HepG2 (cell line): ENCODE data around the gene CDH1. TPM values are rescaled to one million over a fixed set of nuclear protein-coding genes. Genes with fewer than 3 reads are reported as not detected.
A peak's percentile ranks its signal among the peaks of the same experiment; 100 is the strongest.

Experiments
- FOSL2 ChIP-seq: sonication (generic); formaldehyde crosslinking; IDR thresholded peaks from 2 replicates; pipeline ENCODE4 v1.4.0; 2020; ENCODE audit warnings: missing genetic modification reagents
- MAFK ChIP-seq, 2 experiments: IDR thresholded peaks in 1 of 2; conservative IDR thresholded peaks in 1 of 2; 2 replicates each; pipeline ENCODE4 v1.6.1; 2011; ENCODE audit warnings: improper control_type of control experiment in 2 of 2, low read length in 2 of 2
- NONO ChIP-seq, 2 experiments: fragments of 450-650 bp in 1 of 2; sonication (generic) in 1 of 2; formaldehyde crosslinking in 1 of 2; IDR thresholded peaks in 1 of 2; conservative IDR thresholded peaks in 1 of 2; 2 replicates each; pipeline versions ENCODE4 v1.6.1 to v1.8.0; 2017 to 2022; ENCODE audit warnings: mild to moderate bottlenecking in 1 of 2, missing genetic modification reagents in 1 of 2, moderate library complexity in 1 of 2
- PAX8 ChIP-seq: sonication (generic); formaldehyde crosslinking; IDR thresholded peaks from 2 replicates; pipeline ENCODE4 v1.8.0; 2022; ENCODE audit warnings: mild to moderate bottlenecking, missing genetic modification reagents, borderline replicate concordance
- RAD21 ChIP-seq: fragments of 450-650 bp; formaldehyde crosslinking; IDR thresholded peaks from 2 replicates; pipeline ENCODE4 v1.5.0; 2020; ENCODE audit warnings: mild to moderate bottlenecking
- SIX1 ChIP-seq: sonication (generic); formaldehyde crosslinking; IDR thresholded peaks from 2 replicates; pipeline ENCODE4 v1.4.0; 2020; ENCODE audit warnings: missing genetic modification reagents, borderline replicate concordance
- TOPORS ChIP-seq: sonication (generic); formaldehyde crosslinking; IDR thresholded peaks from 2 replicates; pipeline ENCODE4 v1.8.0; 2023; ENCODE audit warnings: mild to moderate bottlenecking, missing genetic modification reagents
- ZNF383 ChIP-seq: sonication (generic); formaldehyde crosslinking; IDR thresholded peaks from 2 replicates; pipeline ENCODE4 v1.4.0; 2020; ENCODE audit warnings: missing genetic modification reagents, mild to moderate bottlenecking, borderline replicate concordance
- ZNF501 ChIP-seq: sonication (generic); formaldehyde crosslinking; IDR thresholded peaks from 2 replicates; pipeline ENCODE4 v1.5.1; 2020; ENCODE audit warnings: mild to moderate bottlenecking, moderate library complexity, missing genetic modification reagents
- ZNF530 ChIP-seq: sonication (generic); formaldehyde crosslinking; IDR thresholded peaks from 2 replicates; pipeline ENCODE4 v1.5.0; 2020; ENCODE audit warnings: low read depth, mild to moderate bottlenecking, missing genetic modification reagents
- ZNF790 ChIP-seq: sonication (generic); formaldehyde crosslinking; IDR thresholded peaks from 2 replicates; pipeline ENCODE4 v1.8.0; 2022; ENCODE audit warnings: missing genetic modification reagents, mild to moderate bottlenecking, borderline replicate concordance
- polyA plus RNA-seq, 8 experiments: library from polyadenylated mRNA; depleted of rRNA in 3 of 8; stranded (reverse) in 7 of 8; unstranded in 1 of 8; fragments of >200 nt; fragmentation: Illumina TruSeq in 4 of 8; extraction: Trizol in 4 of 8; gene quantifications; 2 replicates each; pipeline versions ENCODE4 v1.2.1 to v1.2.3, GENCODE V29; 2011 to 2016; ENCODE audit warnings: low read depth in 4 of 8, missing spikeins in 1 of 8, mixed read lengths in 1 of 8; ENCODE audit not compliant: insufficient read depth in 1 of 8
- total RNA-seq, 5 experiments: library from RNA; depleted of rRNA; stranded (reverse); fragments of >200 nt; fragmentation: Illumina TruSeq; extraction: Trizol; gene quantifications; 2 replicates each; pipeline ENCODE4 v1.2.3, GENCODE V29; 2016; ENCODE audit warnings: low read depth in 1 of 5
- TF ChIP-seq, protein P1 (sequence below): sonication (generic); formaldehyde crosslinking; IDR thresholded peaks from 2 replicates; pipeline ENCODE4 v1.5.0; 2020; ENCODE audit warnings: mild to moderate bottlenecking, missing genetic modification reagents
- TF ChIP-seq, protein P2 (sequence below): IDR thresholded peaks from 2 replicates; pipeline ENCODE4 v1.6.1; 2016; ENCODE audit warnings: low read depth, borderline replicate concordance
- TF ChIP-seq, protein P3 (sequence below): sonication (generic); formaldehyde crosslinking; IDR thresholded peaks from 2 replicates; pipeline ENCODE4 v1.4.0; 2020; ENCODE audit warnings: mild to moderate bottlenecking, missing genetic modification reagents
- TF ChIP-seq, protein P4 (sequence below), 2 experiments: sonication (generic) in 1 of 2; formaldehyde crosslinking in 1 of 2; IDR thresholded peaks; 2 replicates each; pipeline versions ENCODE4 v1.5.1 to v1.6.1; 2011 to 2020; ENCODE audit warnings: borderline replicate concordance in 1 of 2, low read depth in 1 of 2, low read length in 1 of 2, mild to moderate bottlenecking in 1 of 2, missing genetic modification reagents in 1 of 2, moderate library complexity in 1 of 2
- TF ChIP-seq, protein P5 (sequence below): sonication (generic); formaldehyde crosslinking; IDR thresholded peaks from 2 replicates; pipeline ENCODE4 v1.4.0; 2020; ENCODE audit warnings: missing genetic modification reagents, low read depth, mild to moderate bottlenecking, borderline replicate concordance
- TF ChIP-seq, protein P6 (sequence below): sonication (generic); formaldehyde crosslinking; IDR thresholded peaks from 2 replicates; pipeline ENCODE4 v1.8.0; 2022; ENCODE audit warnings: missing genetic modification reagents, mild to moderate bottlenecking, inconsistent platforms, borderline replicate concordance

Gene CDH1
- total and polyA plus RNA-seq, 2 of the 13 experiments (the other 11 are each of a cell fraction or from before 2014, with no cell fraction given): 0.95 to 9.8 TPM

DNA sequence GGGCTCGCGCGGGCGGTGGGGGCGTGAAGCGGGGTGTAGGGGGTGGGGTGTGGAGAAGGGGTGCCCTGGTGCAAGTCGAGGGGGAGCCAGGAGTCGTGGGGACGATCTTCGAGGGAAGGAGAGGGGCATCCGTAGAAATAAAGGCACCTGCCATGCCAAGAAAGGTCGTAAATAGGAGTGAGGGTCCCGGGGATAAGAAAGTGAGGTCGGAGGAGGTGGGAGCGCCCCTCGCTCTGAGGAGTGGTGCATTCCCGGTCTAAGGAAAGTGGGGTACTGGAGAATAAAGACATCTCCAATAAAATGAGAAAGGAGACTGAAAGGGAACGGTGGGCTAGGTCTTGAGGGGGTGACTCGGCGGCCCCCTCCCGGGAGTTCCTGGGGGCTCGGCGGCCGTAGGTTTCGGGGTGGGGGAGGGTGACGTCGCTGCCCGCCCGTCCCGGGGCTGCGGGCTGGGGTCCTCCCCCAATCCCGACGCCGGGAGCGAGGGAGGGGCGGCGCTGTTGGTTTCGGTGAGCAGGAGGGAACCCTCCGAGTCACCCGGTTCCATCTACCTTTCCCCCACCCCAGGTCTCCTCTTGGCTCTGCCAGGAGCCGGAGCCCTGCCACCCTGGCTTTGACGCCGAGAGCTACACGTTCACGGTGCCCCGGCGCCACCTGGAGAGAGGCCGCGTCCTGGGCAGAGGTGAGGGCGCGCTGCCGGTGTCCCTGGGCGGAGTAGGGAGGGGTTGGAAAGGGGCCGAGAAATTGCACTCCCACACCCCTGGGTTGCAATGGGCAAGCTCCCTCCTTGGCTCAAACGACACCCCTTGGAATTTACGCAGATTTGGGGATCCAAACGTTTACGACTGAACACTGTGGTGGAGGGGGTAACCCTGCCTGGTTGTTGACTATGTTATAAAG, 888 bp downstream of the CDH1 start (continued):
- TF ChIP-seq, protein P1, sequence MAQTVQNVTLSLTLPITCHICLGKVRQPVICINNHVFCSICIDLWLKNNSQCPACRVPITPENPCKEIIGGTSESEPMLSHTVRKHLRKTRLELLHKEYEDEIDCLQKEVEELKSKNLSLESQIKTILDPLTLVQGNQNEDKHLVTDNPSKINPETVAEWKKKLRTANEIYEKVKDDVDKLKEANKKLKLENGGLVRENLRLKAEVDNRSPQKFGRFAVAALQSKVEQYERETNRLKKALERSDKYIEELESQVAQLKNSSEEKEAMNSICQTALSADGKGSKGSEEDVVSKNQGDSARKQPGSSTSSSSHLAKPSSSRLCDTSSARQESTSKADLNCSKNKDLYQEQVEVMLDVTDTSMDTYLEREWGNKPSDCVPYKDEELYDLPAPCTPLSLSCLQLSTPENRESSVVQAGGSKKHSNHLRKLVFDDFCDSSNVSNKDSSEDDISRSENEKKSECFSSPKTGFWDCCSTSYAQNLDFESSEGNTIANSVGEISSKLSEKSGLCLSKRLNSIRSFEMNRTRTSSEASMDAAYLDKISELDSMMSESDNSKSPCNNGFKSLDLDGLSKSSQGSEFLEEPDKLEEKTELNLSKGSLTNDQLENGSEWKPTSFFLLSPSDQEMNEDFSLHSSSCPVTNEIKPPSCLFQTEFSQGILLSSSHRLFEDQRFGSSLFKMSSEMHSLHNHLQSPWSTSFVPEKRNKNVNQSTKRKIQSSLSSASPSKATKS (CRISPR knock-in tag): no peak
- TF ChIP-seq, protein P2, sequence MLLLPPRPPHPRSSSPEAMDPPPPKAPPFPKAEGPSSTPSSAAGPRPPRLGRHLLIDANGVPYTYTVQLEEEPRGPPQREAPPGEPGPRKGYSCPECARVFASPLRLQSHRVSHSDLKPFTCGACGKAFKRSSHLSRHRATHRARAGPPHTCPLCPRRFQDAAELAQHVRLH (CRISPR knock-in tag): peak; percentile 66; the same call in 1 of the 2 replicates
- no peak for TF ChIP-seq NONO (IDR thresholded peaks at IDR 0.05)
- no peak for TF ChIP-seq NONO (CRISPR knock-in tag; conservative IDR thresholded peaks at IDR 0.05)
- TF ChIP-seq PAX8 (CRISPR knock-in tag): no peak
- no peak for TF ChIP-seq ZNF790
- TF ChIP-seq FOSL2 (CRISPR knock-in tag): peak; percentile 15; the same call in 1 of the 2 replicates
- no peak for TF ChIP-seq ZNF530 (CRISPR knock-in tag)
- TF ChIP-seq ZNF383 (CRISPR knock-in tag): no peak
- TF ChIP-seq, protein P3, sequence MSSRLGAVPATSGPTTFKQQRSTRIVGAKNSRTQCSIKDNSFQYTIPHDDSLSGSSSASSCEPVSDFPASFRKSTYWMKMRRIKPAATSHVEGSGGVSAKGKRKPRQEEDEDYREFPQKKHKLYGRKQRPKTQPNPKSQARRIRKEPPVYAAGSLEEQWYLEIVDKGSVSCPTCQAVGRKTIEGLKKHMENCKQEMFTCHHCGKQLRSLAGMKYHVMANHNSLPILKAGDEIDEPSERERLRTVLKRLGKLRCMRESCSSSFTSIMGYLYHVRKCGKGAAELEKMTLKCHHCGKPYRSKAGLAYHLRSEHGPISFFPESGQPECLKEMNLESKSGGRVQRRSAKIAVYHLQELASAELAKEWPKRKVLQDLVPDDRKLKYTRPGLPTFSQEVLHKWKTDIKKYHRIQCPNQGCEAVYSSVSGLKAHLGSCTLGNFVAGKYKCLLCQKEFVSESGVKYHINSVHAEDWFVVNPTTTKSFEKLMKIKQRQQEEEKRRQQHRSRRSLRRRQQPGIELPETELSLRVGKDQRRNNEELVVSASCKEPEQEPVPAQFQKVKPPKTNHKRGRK (CRISPR knock-in tag): no peak
- TF ChIP-seq, protein P4, sequence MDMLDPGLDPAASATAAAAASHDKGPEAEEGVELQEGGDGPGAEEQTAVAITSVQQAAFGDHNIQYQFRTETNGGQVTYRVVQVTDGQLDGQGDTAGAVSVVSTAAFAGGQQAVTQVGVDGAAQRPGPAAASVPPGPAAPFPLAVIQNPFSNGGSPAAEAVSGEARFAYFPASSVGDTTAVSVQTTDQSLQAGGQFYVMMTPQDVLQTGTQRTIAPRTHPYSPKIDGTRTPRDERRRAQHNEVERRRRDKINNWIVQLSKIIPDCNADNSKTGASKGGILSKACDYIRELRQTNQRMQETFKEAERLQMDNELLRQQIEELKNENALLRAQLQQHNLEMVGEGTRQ (IDR thresholded peaks at IDR 0.05; ENCODE audit: low read depth, low read length): no peak
- TF ChIP-seq, protein P4 (CRISPR knock-in tag; IDR thresholded peaks at IDR 0.05; ENCODE audit: borderline replicate concordance): no peak
- TF ChIP-seq, protein P5, sequence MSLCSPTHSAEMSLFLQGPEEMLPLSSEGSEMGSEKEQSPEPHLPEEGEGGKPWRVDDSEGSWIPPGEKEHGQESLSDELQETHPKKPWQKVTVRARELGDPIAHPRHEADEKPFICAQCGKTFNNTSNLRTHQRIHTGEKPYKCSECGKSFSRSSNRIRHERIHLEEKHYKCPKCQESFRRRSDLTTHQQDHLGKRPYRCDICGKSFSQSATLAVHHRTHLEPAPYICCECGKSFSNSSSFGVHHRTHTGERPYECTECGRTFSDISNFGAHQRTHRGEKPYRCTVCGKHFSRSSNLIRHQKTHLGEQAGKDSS (CRISPR knock-in tag): 0 out of 2 replicates have a peak, but pooled peaks have one; percentile 9
- peak; percentile 22; the same call in 1 of the 2 replicates for TF ChIP-seq ZNF501 (CRISPR knock-in tag)
- no peak for TF ChIP-seq SIX1 (CRISPR knock-in tag)
- peak; percentile 68 for TF ChIP-seq RAD21 (CRISPR knock-in tag)
- 0 out of 2 replicates have a peak, but pooled peaks have one; percentile 55 for TF ChIP-seq TOPORS (CRISPR knock-in tag)
- TF ChIP-seq MAFK (conservative IDR thresholded peaks at IDR 0.05 in 1 of 2, IDR thresholded peaks at IDR 0.05 in 1 of 2; ENCODE audit: low read length in 2 of 2): no peak
- TF ChIP-seq, protein P6, sequence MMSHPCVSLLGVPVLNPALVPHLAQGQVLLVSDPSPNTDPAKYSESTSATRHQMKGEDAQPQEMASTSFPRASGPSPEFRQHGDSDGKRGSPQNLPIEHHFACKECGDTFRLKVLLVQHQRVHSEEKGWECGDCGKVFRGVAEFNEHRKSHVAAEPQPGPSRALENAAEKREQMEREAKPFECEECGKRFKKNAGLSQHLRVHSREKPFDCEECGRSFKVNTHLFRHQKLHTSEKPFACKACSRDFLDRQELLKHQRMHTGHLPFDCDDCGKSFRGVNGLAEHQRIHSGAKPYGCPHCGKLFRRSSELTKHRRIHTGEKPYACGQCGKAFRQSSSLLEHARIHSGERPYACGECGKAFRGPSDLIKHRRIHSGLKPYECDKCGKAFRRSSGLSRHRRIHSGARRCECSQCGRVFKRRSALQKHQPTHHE (CRISPR knock-in tag): no peak
